B cell (primary cell): ENCODE results near the gene PACRG.

ENCODE experiments used
- CTCF ChIP-seq: fragments of 200-600 bp; IDR thresholded peaks from one replicate; pipeline ENCODE4 v1.8.0; 2022; ENCODE audit warnings: antibody characterized with exemption, mild to moderate bottlenecking
- EZH2 ChIP-seq: IDR thresholded peaks from 2 replicates; pipeline ENCODE4 v1.6.1; 2012; ENCODE audit warnings: borderline replicate concordance, low read depth, mild to moderate bottlenecking, moderate library complexity, low read length; ENCODE audit not compliant: insufficient read depth, poor library complexity, severe bottlenecking

DNA sequence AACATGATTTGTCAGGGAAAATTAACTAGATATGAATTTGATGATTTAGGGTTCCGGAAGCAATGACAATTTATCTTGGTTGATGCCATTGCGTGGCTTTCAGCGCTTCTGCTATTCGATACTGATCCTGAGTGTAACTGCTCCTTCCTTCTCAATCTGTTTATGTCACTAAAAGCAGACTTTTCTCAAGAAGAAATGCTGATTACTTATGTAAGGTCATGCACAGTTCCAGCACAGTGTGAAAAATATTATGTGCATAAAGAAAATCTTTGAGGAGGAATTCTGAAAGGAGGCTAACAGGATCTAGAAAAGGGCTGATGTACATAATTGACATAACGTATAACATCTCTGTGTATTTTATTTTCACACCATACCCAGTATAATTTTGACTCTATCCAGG is 336.6 kb downstream of the PACRG start:
- TF ChIP-seq CTCF (no peak), EZH2 (no peak)
